HG03558 (cell line): ENCODE results near the gene STX1A.
"Not testable (repeated sequence)": the region's sequence is repeated elsewhere in the genome, so short reads cannot be mapped to it uniquely, and the experiment has no call there.

Experiments used
- ATAC-seq: cut with Tn5 transposase; IDR thresholded peaks from one replicate; pipeline ENCODE4 v1.9.1; 2021; ENCODE audit warnings: moderate number of reproducible peaks; ENCODE audit not compliant: unreplicated experiment; ENCODE audit errors: extremely low read depth

Gene STX1A

GRCh38 chr7:73737491-73738219 is 18.2 kb upstream of the STX1A start:
- ATAC-seq = no peak

DNA sequence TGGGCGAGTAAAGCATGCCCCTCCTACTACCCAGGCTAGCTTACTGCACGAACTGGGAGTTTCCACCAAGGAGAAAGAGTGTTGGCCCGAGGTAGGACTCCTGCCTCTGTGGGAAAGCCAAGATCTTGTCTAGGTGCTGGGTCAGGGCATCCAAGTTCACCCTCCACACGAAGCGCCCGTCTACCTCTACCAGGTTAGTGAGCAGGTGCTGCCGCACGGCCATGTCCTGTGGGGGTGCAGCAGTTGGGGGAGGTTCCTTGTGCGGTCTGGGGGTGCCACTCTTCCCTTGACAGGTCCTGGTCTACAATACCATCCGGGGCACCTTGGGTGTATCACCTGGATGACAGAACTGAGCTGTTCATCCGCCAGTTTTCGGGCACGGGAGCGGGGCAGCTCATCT is 17.4 kb upstream of the STX1A start:
- no peak for ATAC-seq

- ATAC-seq = no peak
Measured at GRCh38 chr7:73735528-73735905, 16.0 kb upstream of the STX1A start.

DNA sequence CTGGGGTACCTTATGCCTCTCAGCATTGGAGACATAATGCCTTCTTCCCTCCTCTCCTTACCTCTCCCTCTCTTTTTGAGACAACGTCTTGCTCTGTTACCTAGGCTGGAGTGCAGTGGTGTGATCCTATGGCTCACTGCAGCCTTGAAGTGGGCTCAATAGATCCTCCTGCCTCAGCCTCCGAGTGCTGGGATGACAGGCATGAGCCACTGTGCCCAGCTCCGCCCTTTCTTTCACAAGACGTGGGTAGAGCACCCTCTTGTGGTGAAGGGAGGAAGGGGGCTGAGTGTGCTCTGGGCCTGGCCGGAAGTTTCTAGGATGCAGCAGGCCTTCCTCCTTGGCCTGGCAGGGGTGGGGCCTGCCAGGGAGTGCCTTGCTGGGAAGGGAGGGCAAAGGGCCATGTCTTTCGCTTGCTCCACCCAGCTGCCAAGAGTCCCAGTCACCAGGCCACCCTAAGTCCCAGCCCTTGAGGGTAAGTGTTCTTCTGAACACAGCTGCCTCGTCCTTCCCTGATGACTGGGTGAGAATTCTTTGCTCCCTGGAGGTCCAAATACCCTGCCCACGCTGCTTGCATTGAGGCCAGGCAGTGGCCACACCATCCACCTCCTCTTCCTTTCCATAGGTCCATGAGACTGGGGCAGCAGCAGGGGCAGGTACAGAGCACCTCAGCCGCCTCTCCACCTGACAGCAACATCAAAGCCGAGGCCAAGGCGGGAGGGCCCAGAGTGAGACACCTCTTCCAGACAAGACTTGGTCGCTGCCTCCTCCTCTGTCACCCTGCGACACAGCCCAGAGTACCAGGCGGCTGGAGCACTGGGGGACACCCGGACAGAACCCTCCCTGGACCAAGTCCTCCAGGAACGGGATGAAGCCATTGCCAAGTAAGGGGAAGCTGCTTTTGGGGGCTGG is 15.4 kb upstream of the STX1A start:
- ATAC-seq = no peak

GRCh38 chr7:73732397-73732796 is 12.9 kb upstream of the STX1A start:
- no peak for ATAC-seq

DNA sequence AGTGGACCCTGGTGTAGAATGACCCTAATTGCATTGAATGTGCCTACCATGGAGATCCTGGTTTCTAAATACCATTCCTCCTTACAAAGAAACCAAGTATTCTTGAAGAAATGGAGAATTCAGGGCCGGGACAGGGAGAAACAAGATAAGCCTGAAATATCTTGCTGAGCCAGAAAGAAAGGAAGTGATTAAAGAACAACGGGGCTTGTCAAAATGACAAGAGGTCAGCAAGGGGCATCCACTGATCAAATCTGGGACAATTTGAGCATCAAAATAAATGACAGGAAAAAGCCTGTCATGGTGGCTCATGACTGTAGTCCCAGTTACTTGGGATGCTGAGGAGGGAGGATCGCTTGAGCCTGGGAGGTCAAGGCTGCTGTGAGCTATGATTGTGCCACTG is 11.0 kb upstream of the STX1A start:
- no peak for ATAC-seq

DNA sequence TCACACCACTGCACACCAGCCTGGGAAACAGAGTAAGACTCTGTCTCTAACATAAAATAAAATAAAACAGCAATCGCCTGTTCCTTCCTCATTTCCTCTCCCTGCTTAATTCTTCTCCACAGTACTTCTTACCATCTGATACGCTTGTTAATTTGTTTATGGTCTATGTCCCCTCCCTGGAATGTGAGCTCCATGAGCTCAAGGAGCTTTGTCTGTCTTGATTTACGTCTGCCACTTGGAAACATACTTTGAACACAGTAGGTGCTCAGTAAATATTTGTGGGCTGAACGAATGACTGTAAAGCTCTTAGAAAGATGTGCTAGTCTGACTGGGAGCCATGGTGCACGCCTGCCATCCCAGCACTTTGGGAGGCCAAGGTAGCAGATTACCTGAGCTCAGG is 9.1 kb upstream of the STX1A start:
- ATAC-seq = no peak

DNA sequence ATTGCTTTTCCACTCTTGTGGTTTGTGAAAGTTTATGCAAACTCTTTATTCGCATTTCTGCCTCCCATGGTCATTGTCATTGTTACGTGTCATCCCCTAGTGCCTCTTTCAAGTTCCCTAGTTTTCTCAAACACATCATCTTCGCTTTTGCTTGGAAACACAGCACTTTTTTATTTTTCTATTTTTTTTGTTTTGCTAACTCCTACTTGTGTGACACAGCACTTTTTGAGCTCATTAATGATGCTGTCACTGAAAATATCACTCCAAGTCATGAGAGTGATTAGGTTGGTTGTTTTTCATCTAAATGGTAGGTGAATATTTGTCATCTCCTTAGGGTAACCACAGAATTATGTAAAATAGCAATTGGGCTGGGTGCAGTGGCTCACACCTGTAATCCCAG is 8.5 kb upstream of the STX1A start:
- ATAC-seq = no peak

DNA sequence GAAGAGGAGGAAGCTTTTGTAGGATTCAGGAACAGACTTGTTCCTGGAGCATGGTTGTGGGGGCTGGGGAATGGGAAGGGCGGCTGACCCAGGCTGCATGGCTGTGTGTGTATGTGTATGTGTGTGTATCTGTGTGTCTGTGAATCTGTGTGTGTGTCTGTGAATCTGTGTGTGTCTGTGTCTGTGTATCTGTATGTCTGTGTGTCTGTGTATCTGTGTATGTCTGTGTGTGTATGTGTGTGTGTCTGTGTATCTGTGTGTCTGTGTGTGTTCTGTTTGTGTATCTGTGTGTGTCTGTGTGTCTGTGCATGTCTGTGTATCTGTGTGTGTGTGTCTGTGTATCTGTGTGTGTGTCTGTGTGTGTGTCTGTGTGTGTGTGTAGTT is 6.6 kb upstream of the STX1A start:
- no peak for ATAC-seq

DNA sequence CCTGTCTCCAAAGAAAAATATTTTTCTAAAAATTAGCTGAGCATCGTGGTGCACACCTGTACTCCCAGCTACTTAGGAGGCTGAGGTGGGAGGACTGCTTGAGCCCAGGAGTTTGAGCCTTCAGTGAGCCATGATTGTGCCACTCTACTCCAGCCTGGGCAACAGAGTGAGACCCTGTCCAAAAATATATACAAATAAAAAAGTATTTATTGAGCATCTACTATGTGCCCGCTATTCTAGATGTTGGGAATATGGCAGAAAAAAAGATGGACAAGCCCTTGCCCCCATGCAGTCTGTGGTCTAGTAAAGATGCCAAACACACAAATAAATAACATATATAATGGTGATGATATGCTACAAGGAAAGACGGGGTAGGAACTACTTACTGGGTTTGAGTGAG is 4.3 kb upstream of the STX1A start:
- ATAC-seq = no peak

DNA sequence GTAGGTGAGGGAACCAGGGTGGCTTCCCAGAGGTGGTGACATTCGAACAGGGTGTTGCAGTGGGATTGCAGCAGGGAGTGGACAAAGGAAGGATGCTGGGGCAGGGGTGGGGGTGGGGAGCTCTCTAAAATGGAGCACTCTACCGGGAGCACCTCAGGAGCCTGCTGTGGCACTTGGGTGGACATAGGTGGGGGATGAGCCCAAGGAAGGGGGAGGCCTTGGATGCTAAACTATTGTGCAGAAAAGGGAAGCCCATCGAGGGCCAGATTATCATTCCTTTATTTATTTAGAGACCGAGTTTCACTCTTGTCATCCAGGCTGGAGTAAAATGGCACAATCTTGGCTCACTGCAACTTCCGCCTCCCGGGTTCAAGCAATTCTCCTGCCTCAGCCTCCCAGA is 3.3 kb upstream of the STX1A start:
- no peak for ATAC-seq

DNA sequence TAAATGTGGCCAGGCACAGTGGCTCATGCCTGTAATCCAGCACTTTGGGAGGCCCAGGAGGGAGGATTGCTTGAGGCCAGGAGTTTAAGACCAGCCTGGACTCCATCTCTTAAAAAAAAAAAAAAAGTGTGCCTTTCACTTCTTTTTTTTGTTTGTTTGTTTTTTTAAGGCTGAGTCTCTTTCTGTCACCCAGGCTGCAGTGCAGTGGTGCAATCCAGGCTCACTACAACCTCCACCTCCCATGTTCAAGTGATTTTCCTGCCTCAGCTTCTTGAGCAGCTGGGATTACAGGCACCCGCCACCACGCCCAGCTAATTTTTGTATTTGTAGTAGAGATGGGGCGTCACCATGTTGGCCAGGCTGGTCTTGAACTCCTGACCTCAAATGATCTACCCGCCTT is 2.7 kb upstream of the STX1A start:
- not testable (repeated sequence) for ATAC-seq

DNA sequence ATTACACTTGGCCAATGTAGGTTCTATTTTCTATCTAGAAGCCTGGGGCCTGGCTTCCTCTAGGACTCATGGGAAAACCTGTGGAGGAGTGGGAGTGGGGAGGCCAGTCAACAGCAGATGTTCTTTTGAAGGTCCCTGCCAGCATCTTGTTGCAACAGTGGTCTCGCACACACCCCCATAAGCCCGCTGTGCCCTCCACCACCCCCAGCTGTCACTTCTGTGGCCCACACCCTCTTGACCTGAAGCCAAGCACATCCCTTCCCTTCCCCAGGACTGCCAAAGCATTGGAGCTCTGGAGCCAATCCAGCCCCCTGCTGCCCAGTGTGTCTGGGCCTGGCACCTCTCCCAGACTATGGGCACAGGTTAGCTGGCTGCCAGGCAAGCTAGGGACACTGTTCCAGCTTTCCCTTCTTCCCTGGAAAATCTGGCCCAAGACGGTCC is 1.9 kb upstream of the STX1A start:
- ATAC-seq = no peak

DNA sequence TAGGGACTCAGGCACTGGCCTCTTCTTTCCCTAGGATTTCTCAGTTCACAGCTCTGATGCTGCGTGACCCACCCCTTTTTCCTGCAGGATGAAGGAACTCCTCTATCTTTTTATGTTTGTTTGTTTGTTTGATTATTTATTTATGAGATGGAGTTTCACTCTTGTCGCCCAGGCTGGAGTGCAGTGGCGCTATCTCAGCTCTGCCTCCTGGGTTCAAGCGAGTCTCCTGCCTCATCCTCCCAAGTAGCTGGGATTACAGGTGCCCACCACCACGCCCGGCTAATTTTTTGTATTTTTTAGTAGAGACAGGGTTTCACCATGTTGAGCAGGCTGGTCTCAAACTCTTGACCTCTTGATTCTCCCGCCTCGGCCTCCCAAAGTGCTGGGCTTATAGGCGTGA is 974 bp upstream of the STX1A start:
- ATAC-seq = not testable (repeated sequence)

DNA sequence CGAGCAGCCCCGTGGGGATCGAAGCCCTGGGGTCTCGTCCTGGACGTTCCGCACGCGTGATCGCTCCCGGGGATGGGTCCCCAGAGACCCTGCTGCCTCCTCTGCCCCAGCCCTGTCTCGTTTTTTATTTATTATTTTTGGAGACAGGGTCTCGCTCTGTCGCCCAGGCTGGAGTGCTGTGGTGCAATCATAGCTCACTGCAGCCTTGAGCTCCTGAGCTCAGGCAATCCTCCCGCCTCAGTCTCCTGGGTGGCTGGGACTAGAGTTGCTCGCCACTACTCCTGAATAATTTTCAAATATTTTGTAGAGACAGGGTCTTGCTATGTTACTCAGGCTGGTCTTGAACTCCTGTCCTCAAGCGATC is 319 bp upstream of the STX1A start:
- ATAC-seq = no peak

DNA sequence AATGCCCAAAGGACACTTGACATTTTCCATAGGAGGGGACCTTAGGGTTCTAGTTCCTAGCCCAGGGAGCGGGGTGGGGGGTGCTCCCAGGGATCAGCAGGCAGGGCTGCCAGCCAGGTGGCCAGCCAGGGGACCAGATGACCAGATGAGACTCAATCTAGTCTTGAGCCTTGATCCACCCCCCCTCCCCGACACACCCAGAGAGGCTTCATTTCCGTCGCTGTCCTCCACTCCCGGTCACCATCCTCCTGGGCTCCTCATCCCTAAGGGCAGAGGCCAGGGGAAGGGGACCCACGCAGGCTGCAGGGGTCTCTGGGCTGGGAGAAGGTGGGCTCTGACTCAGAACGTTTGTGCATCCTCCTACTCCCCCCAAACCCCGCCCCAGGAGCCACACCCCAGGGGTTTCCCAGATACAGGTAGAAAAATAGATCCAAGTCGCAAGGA is 1.0 kb downstream of the STX1A start:
- no peak for ATAC-seq

DNA sequence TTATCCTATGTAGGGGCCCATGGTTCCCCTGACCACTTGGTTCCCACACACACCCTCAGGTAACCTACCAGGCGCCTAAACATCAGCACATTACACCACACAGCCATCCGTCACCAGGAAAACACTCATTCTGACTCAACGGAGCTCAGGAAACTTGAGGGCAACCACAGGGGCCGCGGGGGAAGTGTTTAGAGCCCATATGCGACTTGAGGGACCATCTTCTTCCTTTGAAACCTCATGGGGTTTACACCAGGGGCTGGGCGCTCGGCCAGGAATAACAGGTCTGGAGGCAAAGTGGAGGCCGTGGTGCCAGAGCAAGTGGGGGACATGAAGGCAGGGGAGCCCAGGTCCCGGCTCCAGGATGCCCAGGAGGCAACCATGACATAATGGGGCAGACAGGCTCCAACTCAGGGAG is 1.5 kb downstream of the STX1A start:
- ATAC-seq = no peak

DNA sequence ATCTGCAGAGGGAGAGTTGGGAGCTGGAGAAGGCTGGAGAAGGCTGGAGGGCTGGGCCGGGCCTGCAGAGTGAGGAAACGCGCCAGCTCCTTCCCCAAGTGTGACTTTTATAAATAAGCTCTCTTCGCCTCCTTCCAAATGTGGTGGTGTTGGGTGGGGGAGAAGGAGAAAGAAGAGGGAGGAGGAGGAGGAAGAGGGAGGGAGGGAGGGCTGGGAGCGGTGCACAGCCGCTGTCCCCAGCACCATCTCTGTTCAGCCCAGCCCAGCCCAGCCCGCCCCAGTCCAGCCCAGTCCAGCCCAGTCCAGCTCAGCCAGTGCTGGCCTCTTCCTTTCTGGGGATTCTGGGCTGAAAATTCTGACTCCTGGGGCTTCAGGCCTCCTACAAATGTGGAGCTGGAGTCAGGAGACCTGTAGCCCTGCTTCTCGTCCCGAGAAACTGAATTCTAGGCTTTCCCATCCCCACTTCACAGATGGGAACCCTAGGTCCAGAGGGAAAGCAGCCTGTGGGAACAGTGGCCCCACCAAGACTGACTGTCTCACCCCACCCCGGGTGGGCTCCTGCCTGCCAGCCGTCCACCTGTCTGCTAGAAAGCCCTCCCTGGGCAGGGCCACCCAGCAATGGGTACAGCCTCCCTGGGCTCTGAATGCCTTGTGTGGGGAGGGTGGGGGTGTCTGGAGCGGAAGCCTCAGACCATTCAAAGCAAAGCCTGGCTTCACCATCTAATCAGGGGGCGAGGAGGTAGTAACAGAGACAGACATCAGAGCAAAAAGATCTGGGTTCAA is 2.3 kb downstream of the STX1A start:
- ATAC-seq = no peak

DNA sequence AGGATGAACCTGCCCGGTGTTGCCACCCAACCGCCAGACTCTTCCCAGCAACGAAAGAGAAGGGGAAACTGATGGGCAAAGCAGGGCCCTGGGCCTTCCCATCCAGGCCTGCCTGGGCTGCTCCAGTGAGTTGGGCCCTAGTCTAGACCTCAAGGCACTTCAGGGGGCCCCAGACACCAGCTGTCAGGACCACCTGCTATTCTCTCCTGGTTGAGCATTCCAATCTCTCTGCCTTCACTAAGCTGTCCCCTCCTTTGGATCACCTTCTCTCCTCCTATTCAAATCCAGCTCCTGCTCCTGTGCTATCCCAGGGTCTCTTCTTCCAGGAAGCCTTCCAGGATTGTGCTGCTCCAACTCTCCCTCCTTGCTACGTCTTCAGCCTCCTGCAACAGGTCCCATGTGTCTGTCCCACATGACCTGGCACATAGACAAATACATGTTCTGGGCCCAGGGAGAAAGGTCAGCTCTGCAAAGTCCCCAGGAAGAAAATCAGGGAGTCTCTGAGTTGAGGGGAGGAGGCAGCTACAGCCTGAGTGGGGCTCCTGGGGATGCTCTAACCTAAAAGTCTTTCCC is 3.1 kb downstream of the STX1A start:
- ATAC-seq = no peak

- no peak for ATAC-seq
Measured at GRCh38 chr7:73715648-73716317, 3.7 kb downstream of the STX1A start.
